ENCODE measurements around the gene APLN. TPM values are rescaled to one million over a fixed set of nuclear protein-coding genes. Genes with fewer than 3 reads are reported as not detected.

The APLN gene
- total RNA-seq, 2 experiments from 2014 or later, result 0.17 to 0.25 TPM

GRCh38 chrX:129647418-129648410, 7.0 kb downstream of the APLN start:
- H3K27ac Mint-ChIP-seq, result no peak overlapping the region
- H3K4me3 Mint-ChIP-seq, result no peak overlapping the region
- ChIA-PET CTCF (interaction anchor here (0.6 to 3.1 kb wide), 2 partner anchors 12 to 36 kb away, joined by 3 to 10 read pairs; no protein-coding TSS in a partner anchor), POLR2A (no interaction called here)
- no peaks in the 10 kb centered on the region for H3K36me3 Mint-ChIP-seq (ENCODE audit: low read depth)
- H3K9me3 Mint-ChIP-seq, result no peaks in the 10 kb centered on the region
- no peak for DNase-seq
- no peaks in the 10 kb centered on the region for H3K4me1 Mint-ChIP-seq
- H3K27me3 Mint-ChIP-seq, result peaks cover 5% of the 10 kb centered on the region

DNA sequence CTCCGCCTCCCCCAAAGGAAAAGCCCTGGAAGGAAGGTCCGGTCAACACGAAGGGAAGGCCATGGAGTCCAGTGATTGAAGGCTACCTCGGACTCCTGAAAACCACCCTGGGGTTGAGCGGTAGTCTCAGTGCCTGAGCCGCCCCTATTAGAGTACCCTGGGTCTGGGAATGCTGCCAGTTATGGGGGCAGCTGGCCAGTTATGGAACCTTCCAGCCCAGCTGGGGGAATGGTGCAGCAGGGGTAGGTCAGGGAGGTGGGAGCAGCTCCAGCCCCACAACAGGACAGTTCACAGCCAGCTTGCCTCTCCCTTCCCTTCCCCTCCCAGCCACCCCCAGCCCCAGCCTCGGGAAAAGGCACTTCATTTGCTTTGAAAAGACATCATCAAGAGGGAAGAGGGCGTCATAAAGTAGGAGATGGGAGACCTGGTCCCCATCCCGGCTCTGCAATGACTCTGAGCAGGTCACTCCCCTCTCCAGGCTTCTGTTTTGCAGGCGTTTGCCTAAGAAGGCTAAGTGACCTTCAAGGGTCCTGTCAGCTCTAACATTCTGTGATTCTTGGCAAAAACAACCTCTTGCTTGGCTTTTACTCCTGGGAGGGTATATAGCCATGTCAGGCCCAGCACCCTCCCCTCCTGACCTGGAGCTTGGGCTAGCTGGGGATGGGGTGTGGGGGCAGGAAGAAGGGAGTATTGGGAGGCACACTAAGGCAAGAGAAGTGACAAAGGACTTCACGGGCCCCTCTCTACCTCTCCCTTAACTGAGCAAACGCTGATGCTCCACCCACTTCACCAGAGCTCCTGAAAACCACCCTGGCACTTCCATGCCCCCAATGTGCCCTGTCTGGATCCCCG, 8.0 kb downstream of the APLN start:
- no peak overlapping the region for H3K27ac Mint-ChIP-seq
- POLR2A ChIA-PET, result no interaction called here
- no peak overlapping the region for H3K4me3 Mint-ChIP-seq
- DNase-seq, result no peak
- H3K27me3 Mint-ChIP-seq, result peaks cover under 1% of the 10 kb centered on the region
- H3K4me1 Mint-ChIP-seq, result no peaks in the 10 kb centered on the region
- H3K9me3 Mint-ChIP-seq, result no peaks in the 10 kb centered on the region
- CTCF ChIA-PET, result interaction anchor here (3.1 kb wide), 1 partner anchor 11 kb away, joined by 10 read pairs; no protein-coding TSS in a partner anchor
- no peaks in the 10 kb centered on the region for H3K36me3 Mint-ChIP-seq (ENCODE audit: low read depth)

DNA sequence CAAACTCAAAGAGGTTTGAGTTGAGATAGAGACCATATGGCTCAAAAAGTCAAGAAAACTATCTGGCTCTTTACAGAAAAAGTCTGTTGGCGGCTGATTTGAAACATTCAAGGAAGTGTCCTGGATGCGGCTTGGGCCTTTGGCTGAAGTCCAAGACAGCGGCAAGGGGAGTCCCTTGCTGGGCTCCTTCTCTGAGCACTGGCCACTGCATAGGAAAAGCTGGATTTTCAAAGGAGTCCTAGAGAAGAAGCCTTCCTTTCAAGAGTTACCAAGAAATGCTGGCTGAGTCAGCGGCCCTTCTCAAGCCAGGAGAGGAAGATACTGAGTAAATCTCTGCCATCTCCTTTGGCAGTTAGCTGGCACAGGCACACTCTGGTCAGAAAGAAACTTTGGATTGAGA, 12.1 kb downstream of the APLN start:
- no peak overlapping the region for H3K27ac Mint-ChIP-seq
- peaks cover 5% of the 10 kb centered on the region for H3K4me1 Mint-ChIP-seq
- H3K4me3 Mint-ChIP-seq, result no peak overlapping the region
- H3K9me3 Mint-ChIP-seq, result no peaks in the 10 kb centered on the region
- ChIA-PET CTCF (no interaction called here), POLR2A (no interaction called here)
- no peak for DNase-seq
- no peaks in the 10 kb centered on the region for H3K36me3 Mint-ChIP-seq (ENCODE audit: low read depth)
- no peaks in the 10 kb centered on the region for H3K27me3 Mint-ChIP-seq

DNA sequence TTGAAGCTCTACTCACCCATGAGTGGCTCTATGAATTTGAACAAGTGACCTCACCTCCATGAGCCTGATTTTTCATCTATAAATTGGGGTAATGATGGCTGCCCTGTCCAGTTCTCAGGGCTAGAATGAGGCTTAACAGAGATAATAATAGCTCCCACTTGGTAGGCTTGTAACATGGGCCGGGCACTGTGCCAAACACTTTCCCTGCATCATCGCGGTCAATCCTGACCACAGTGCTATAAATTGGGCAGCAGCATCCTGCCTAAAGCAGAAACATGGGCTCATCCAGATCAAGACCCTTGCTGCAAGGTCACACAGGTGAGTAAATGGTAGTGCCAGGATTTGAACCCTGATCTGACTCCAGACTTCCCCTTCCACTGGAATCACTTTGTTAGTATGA, 12.8 kb downstream of the APLN start:
- no peak for DNase-seq
- Mint-ChIP-seq H3K27ac (no peak overlapping the region), H3K4me1 (peaks cover 10% of the 10 kb centered on the region), H3K4me3 (no peak overlapping the region), H3K27me3 (no peaks in the 10 kb centered on the region), H3K9me3 (no peaks in the 10 kb centered on the region), H3K36me3 (ENCODE audit: low read depth) (no peaks in the 10 kb centered on the region)
- CTCF ChIA-PET, result interaction anchor here (0.9 to 1.4 kb wide), 2 partner anchors 32 to 94 kb away, joined by 3 to 4 read pairs; no protein-coding TSS in a partner anchor
- POLR2A ChIA-PET, result no interaction called here

DNA sequence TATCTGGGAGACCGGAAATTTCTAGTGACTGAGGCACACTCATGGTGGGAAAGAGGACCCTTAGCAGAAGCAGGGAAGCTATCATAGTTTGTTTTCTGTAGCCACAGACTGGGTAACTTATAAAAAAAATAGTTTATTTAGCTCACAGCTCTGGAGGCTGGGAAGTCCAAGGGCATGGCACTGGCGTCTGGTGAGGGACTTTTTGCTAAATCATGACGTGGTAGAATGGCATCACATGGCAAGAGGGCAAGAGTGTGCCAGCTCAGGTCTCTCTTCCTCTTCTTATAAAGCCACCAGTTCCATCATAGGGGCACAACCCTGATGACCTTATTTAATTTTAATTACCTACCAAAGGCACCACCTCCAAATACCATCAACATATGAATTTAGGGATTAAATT, 13.3 kb downstream of the APLN start:
- Mint-ChIP-seq H3K27me3 (no peaks in the 10 kb centered on the region), H3K4me1 (peaks cover 10% of the 10 kb centered on the region), H3K36me3 (ENCODE audit: low read depth) (no peaks in the 10 kb centered on the region), H3K27ac (no peak overlapping the region), H3K9me3 (no peaks in the 10 kb centered on the region), H3K4me3 (no peak overlapping the region)
- POLR2A ChIA-PET, result no interaction called here
- DNase-seq, result no peak
- CTCF ChIA-PET, result interaction anchor here (0.8 to 2.3 kb wide), 5 partner anchors 11 to 284 kb away, joined by 3 to 12 read pairs (median 3); no protein-coding TSS in a partner anchor

- H3K9me3 Mint-ChIP-seq, result no peaks in the 10 kb centered on the region
- H3K4me1 Mint-ChIP-seq, result peaks cover 10% of the 10 kb centered on the region
- no peak overlapping the region for H3K4me3 Mint-ChIP-seq
- CTCF ChIA-PET, result interaction anchor here (0.8 to 2.3 kb wide), 4 partner anchors 10 to 285 kb away, joined by 3 to 12 read pairs (median 4); no protein-coding TSS in a partner anchor
- H3K36me3 Mint-ChIP-seq (ENCODE audit: low read depth), result no peaks in the 10 kb centered on the region
- H3K27me3 Mint-ChIP-seq, result no peaks in the 10 kb centered on the region
- H3K27ac Mint-ChIP-seq, result no peak overlapping the region
- no peak for DNase-seq
- POLR2A ChIA-PET, result no interaction called here
Measured at GRCh38 chrX:129640737-129641136, 14.0 kb downstream of the APLN start.

DNA sequence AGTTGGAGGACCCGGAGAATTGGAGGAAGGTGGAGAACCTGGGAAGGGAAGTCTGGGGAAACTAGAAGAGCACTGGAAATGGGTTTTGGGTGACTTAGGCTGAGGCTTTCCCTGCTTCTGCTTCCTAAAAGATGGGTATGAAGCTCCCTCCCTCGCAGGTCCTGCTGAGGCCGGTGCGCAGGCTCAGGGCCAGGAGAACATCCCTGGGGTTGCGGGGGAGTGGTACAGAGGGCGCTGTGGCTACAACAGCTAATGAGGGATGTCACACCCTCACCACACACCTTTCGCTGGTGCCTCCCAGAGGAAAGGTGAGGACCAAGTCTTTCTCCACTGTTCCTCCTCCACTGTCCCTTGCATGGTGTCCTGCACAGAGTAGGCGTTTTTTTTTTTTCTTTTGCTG, 15.8 kb downstream of the APLN start:
- Mint-ChIP-seq H3K4me1 (peaks cover 10% of the 10 kb centered on the region), H3K36me3 (ENCODE audit: low read depth) (no peaks in the 10 kb centered on the region), H3K9me3 (no peaks in the 10 kb centered on the region), H3K27me3 (no peaks in the 10 kb centered on the region), H3K27ac (no peak overlapping the region), H3K4me3 (no peak overlapping the region)
- no peak for DNase-seq
- ChIA-PET POLR2A (no interaction called here), CTCF (no interaction called here)

- H3K4me3 Mint-ChIP-seq, result no peak overlapping the region
- no peaks in the 10 kb centered on the region for H3K36me3 Mint-ChIP-seq (ENCODE audit: low read depth)
- peaks cover 10% of the 10 kb centered on the region for H3K4me1 Mint-ChIP-seq
- no peaks in the 10 kb centered on the region for H3K9me3 Mint-ChIP-seq
- ChIA-PET CTCF (interaction anchor here (0.7 to 1.5 kb wide), 6 partner anchors 59 to 268 kb away, joined by 3 to 4 read pairs (median 3); no protein-coding TSS in a partner anchor), POLR2A (interaction anchor here (0.6 kb wide), 1 partner anchor 72 kb away, joined by 8 read pairs; no protein-coding TSS in a partner anchor)
- H3K27me3 Mint-ChIP-seq, result no peaks in the 10 kb centered on the region
- H3K27ac Mint-ChIP-seq, result peak overlapping the region; percentile 54
- DNase-seq, result peak; percentile 75
Measured at GRCh38 chrX:129637217-129638109, 17.3 kb downstream of the APLN start.

DNA sequence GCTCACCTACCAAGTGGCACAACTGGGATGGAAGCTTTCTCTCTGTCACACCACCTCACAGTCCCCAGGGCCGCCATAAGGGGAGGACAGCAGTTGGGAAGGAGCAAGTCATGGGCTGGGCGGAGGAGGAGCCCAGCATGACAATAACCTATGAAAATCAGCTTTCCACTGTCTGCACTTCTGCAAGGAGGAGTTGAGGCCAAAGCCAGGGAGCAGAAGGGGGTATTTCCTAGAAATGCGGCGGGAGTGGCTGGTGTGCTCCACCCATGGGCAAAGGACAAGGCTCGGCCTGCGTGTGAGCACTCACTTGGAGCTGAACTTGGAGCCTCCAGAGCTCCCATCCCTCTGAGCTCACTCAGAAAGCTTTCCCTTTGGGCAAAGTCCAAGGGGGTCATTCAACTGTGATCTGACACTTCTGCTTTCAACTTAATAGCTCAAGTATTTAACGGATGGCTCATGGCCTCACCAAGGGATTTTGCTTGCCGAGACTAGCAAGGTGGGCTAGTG, 18.5 kb downstream of the APLN start:
- CTCF ChIA-PET, result interaction anchor here (0.7 to 1.7 kb wide), 6 partner anchors 11 to 288 kb away, joined by 3 to 10 read pairs (median 3); no protein-coding TSS in a partner anchor
- POLR2A ChIA-PET, result interaction anchor here (0.6 kb wide), 1 partner anchor 73 kb away, joined by 8 read pairs; no protein-coding TSS in a partner anchor
- Mint-ChIP-seq H3K4me1 (peaks cover 10% of the 10 kb centered on the region), H3K27me3 (no peaks in the 10 kb centered on the region), H3K9me3 (no peaks in the 10 kb centered on the region), H3K4me3 (no peak overlapping the region), H3K36me3 (ENCODE audit: low read depth) (no peaks in the 10 kb centered on the region), H3K27ac (no peak overlapping the region)
- DNase-seq, result no peak

DNA sequence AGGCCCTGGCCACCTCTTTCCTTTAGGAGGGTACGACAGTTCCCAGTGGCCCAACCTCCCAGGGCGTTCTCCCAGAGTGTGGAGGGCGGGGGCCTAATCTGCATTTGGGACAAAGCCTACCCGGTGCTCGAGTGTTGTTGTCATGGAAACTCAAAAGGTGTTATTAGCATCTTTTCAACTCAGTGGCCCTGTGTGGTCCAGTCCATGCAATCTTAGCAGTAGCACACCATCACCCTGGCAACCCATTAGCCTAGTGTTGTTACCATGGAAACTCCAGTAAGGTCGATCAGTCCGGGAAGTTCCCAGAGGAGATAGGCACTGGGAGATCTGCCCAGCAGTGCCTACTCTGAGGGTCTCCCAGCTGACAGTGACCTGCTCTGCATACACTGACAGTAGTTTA, 20.2 kb downstream of the APLN start:
- no peaks in the 10 kb centered on the region for H3K36me3 Mint-ChIP-seq (ENCODE audit: low read depth)
- no peak overlapping the region for H3K4me3 Mint-ChIP-seq
- DNase-seq, result no peak
- H3K9me3 Mint-ChIP-seq, result no peaks in the 10 kb centered on the region
- H3K4me1 Mint-ChIP-seq, result peaks cover 10% of the 10 kb centered on the region
- CTCF ChIA-PET, result interaction anchor here (0.8 to 1.9 kb wide), 2 partner anchors 15 to 92 kb away, joined by 3 to 5 read pairs; no protein-coding TSS in a partner anchor
- POLR2A ChIA-PET, result no interaction called here
- no peaks in the 10 kb centered on the region for H3K27me3 Mint-ChIP-seq
- no peak overlapping the region for H3K27ac Mint-ChIP-seq

DNA sequence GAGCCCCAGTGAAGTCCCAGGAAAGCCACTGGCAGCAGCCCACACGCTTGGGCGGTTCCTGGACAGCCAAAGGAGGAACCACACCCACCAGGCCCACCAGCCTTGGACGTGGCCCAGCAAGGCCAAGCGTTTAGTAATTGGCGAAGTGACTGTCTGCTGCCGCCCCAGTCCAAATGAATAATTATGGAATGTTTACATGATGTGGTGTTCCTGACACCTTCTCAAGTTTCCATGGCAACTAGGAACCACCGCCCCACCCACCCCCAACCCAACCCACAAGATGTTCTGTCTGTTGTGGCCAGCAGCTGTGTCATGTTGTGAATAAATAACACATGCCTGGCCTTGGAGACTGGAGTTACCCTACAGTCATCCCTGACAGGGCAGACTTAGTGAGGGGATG, 22.3 kb downstream of the APLN start:
- CTCF ChIA-PET, result interaction anchor here (0.6 kb wide), 1 partner anchor 613 kb away, joined by 4 read pairs; no protein-coding TSS in a partner anchor
- Mint-ChIP-seq H3K27me3 (no peaks in the 10 kb centered on the region), H3K4me3 (no peak overlapping the region), H3K4me1 (peaks cover 3% of the 10 kb centered on the region), H3K9me3 (no peaks in the 10 kb centered on the region), H3K36me3 (ENCODE audit: low read depth) (no peaks in the 10 kb centered on the region), H3K27ac (no peak overlapping the region)
- POLR2A ChIA-PET, result no interaction called here
- DNase-seq, result no peak

DNA sequence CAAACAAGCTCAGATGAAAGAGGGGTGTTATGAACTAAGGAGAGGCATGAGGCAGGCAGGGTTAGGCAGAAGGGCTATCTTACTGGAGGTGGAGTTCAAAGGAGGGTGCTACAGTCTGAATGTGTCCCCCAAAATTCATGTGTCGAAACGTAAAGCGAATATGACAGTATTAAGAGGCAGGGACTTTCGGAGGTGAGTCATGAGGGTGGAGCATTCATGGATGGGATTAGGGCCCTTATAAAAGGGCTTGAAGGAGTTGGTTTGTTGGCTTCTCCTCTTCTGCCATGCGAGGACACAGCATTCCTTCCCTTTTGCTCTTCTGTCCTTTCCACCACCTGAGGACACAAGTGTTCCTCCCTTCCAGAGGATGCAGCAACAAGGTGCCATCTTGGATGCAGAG, 22.9 kb downstream of the APLN start:
- CTCF ChIA-PET, result interaction anchor here (0.6 to 2.3 kb wide), 4 partner anchors 8 to 623 kb away, joined by 3 to 12 read pairs (median 4); no protein-coding TSS in a partner anchor
- H3K9me3 Mint-ChIP-seq, result no peaks in the 10 kb centered on the region
- POLR2A ChIA-PET, result no interaction called here
- no peaks in the 10 kb centered on the region for H3K36me3 Mint-ChIP-seq (ENCODE audit: low read depth)
- H3K4me1 Mint-ChIP-seq, result no peaks in the 10 kb centered on the region
- H3K27me3 Mint-ChIP-seq, result no peaks in the 10 kb centered on the region
- no peak overlapping the region for H3K27ac Mint-ChIP-seq
- H3K4me3 Mint-ChIP-seq, result no peak overlapping the region
- no peak for DNase-seq

All from activated CD4-positive, alpha-beta T cell treated with anti-CD3 and anti-CD28 coated beads, Interleukin-2, amount 10 ng/mL, durations not matched to agents 7 days and 5 days (primary cell).